Esophagus mucosa (tissue), 1 donor: ENCODE measurements around the gene TAC4. TPM values are rescaled to one million over a fixed set of nuclear protein-coding genes. Genes with fewer than 3 reads are reported as not detected.

ENCODE experiments used
- ATAC-seq: fragments of 200-7000 bp; cut with Tn5 transposase; one replicate; pipeline ENCODE4 v1.9.1; 2020
- total RNA-seq: library from RNA; stranded (reverse); gene quantifications from one replicate; pipeline ENCODE4 v1.2.4, GENCODE V29; 2023
- donor health status: DM: yes; HTN: yes; CAD: no.

Gene TAC4
- not detected for total RNA-seq

- ATAC-seq: no peak
These were observed at the start of gene TAC4 for GRCh38 chr17:49848019-49848473. TSS of gene TAC4 (minus strand) at chr17:49848069. CDS start at chr17:49848017, 52 bp downstream.

- no peak for ATAC-seq
These were observed 49.0 kb upstream of the TAC4 start for GRCh38 chr17:49896860-49897259.

- ATAC-seq: no peak
These were observed 48.4 kb upstream of the TAC4 start for GRCh38 chr17:49896222-49896621.

- ATAC-seq: no peak
These were observed 47.9 kb upstream of the TAC4 start for GRCh38 chr17:49895812-49896211.

- peak; percentile 90 for ATAC-seq
These were observed 46.9 kb upstream of the TAC4 start for GRCh38 chr17:49894761-49895160.

- no peak for ATAC-seq
These were observed 44.0 kb upstream of the TAC4 start for GRCh38 chr17:49891694-49892389.

GRCh38 chr17:49891271-49891670 is 43.4 kb upstream of the TAC4 start:
- no peak for ATAC-seq

- no peak for ATAC-seq
These were observed 43.0 kb upstream of the TAC4 start for GRCh38 chr17:49890852-49891251.

- ATAC-seq: peak; percentile 1
These were observed 42.4 kb upstream of the TAC4 start for GRCh38 chr17:49890077-49890821.

- peak; percentile 85 for ATAC-seq
These were observed 41.6 kb upstream of the TAC4 start for GRCh38 chr17:49889500-49889899.

GRCh38 chr17:49887744-49888360 is 40.0 kb upstream of the TAC4 start:
- ATAC-seq: peak; percentile 40

GRCh38 chr17:49887086-49887743 is 39.3 kb upstream of the TAC4 start:
- peak; percentile 73 for ATAC-seq

GRCh38 chr17:49886036-49886435 is 38.2 kb upstream of the TAC4 start:
- ATAC-seq: no peak

- ATAC-seq: no peak
These were observed 34.6 kb upstream of the TAC4 start for GRCh38 chr17:49882434-49882833.

- ATAC-seq: no peak
These were observed 33.2 kb upstream of the TAC4 start for GRCh38 chr17:49881054-49881402.

- ATAC-seq: peak; percentile 92
These were observed 32.6 kb upstream of the TAC4 start for GRCh38 chr17:49880291-49881053.

GRCh38 chr17:49878931-49879904 is 31.3 kb upstream of the TAC4 start:
- no peak for ATAC-seq

GRCh38 chr17:49875685-49876084 is 27.8 kb upstream of the TAC4 start:
- ATAC-seq: no peak

- no peak for ATAC-seq
These were observed 27.0 kb upstream of the TAC4 start for GRCh38 chr17:49874911-49875310.

GRCh38 chr17:49873926-49874325 is 26.1 kb upstream of the TAC4 start:
- ATAC-seq: no peak

- no peak for ATAC-seq
These were observed 25.6 kb upstream of the TAC4 start for GRCh38 chr17:49873466-49873865.
